ENCODE data around the gene WDR35. TPM values are rescaled to one million over a fixed set of nuclear protein-coding genes. Genes with fewer than 3 reads are reported as not detected.

Gene WDR35
- total RNA-seq, 1 experiment from 2014 or later = 29.4 TPM

GRCh38 chr2:20019747-20020146 is 29.8 kb upstream of the WDR35 start:
- DNase-seq (ENCODE audit: low spot score) = no peak
- TF ChIP-seq EZH2 (IDR thresholded peaks at IDR 0.05; ENCODE audit: borderline replicate concordance, low read depth, low read length, poor library complexity, severe bottlenecking) = no peak
- no peak for TF ChIP-seq CTCF (conservative IDR thresholded peaks at IDR 0.05; ENCODE audit: low read depth, low read length)
- no peaks in the 10 kb centered on the region for H3K4me1 ChIP-seq (ENCODE audit: insufficient read depth, low read length, poor library complexity, severe bottlenecking)
- intact Hi-C loops (cut with micrococcal nuclease; ENCODE audit: unreplicated experiment) = no loop called here
- no peaks in the 10 kb centered on the region for H3K27me3 ChIP-seq (replicated peaks; ENCODE audit: insufficient read depth, low read depth, low read length, poor library complexity)
- H3K9me3 ChIP-seq (ENCODE audit: low read depth, low read length, poor library complexity, severe bottlenecking) = peaks cover 16% of the 10 kb centered on the region
- ChIA-PET POLR2A (ENCODE audit: low non-redundant PET) (no interaction called here), CTCF (no interaction called here)
- H3K27ac ChIP-seq (ENCODE audit: low read depth, low read length, poor library complexity, severe bottlenecking) = no peak overlapping the region
- no peak overlapping the region for H3K4me3 ChIP-seq (ENCODE audit: low read depth, low read length, poor library complexity, severe bottlenecking)
- no TSS peak for BruUV-seq (replicated peaks)
- no peaks in the 10 kb centered on the region for H3K36me3 ChIP-seq (ENCODE audit: insufficient read depth, low read length, poor library complexity, severe bottlenecking)

- H3K36me3 ChIP-seq (ENCODE audit: insufficient read depth, low read length, poor library complexity, severe bottlenecking) = no peaks in the 10 kb centered on the region
- TF ChIP-seq CTCF (conservative IDR thresholded peaks at IDR 0.05; ENCODE audit: low read depth, low read length) (no peak), EZH2 (IDR thresholded peaks at IDR 0.05; ENCODE audit: borderline replicate concordance, low read depth, low read length, poor library complexity, severe bottlenecking) (no peak)
- no peaks in the 10 kb centered on the region for H3K27me3 ChIP-seq (replicated peaks; ENCODE audit: insufficient read depth, low read depth, low read length, poor library complexity)
- ChIA-PET CTCF (no interaction called here), POLR2A (ENCODE audit: low non-redundant PET) (no interaction called here)
- H3K27ac ChIP-seq (ENCODE audit: low read depth, low read length, poor library complexity, severe bottlenecking) = no peak overlapping the region
- no peaks in the 10 kb centered on the region for H3K4me1 ChIP-seq (ENCODE audit: insufficient read depth, low read length, poor library complexity, severe bottlenecking)
- intact Hi-C loops (cut with micrococcal nuclease; ENCODE audit: unreplicated experiment) = no loop called here
- H3K9me3 ChIP-seq (ENCODE audit: low read depth, low read length, poor library complexity, severe bottlenecking) = peaks cover 16% of the 10 kb centered on the region
- no peak overlapping the region for H3K4me3 ChIP-seq (ENCODE audit: low read depth, low read length, poor library complexity, severe bottlenecking)
- DNase-seq (ENCODE audit: low spot score) = no peak
- BruUV-seq (replicated peaks) = no TSS peak
Observed at GRCh38 chr2:20018601-20019152, 28.8 kb upstream of the WDR35 start.

GRCh38 chr2:20016346-20016745 is 26.4 kb upstream of the WDR35 start:
- H3K27me3 ChIP-seq (replicated peaks; ENCODE audit: insufficient read depth, low read depth, low read length, poor library complexity) = no peaks in the 10 kb centered on the region
- CTCF ChIA-PET = interaction anchor here (1.2 kb wide), 1 partner anchor 35 kb away, joined by 9 read pairs; the partner anchor contains the start of gene LAPTM4A
- intact Hi-C loops (cut with micrococcal nuclease; ENCODE audit: unreplicated experiment) = no loop called here
- H3K36me3 ChIP-seq (ENCODE audit: insufficient read depth, low read length, poor library complexity, severe bottlenecking) = no peaks in the 10 kb centered on the region
- H3K4me3 ChIP-seq (ENCODE audit: low read depth, low read length, poor library complexity, severe bottlenecking) = no peak overlapping the region
- no peak overlapping the region for H3K27ac ChIP-seq (ENCODE audit: low read depth, low read length, poor library complexity, severe bottlenecking)
- no peak for TF ChIP-seq EZH2 (IDR thresholded peaks at IDR 0.05; ENCODE audit: borderline replicate concordance, low read depth, low read length, poor library complexity, severe bottlenecking)
- no peak for TF ChIP-seq CTCF (conservative IDR thresholded peaks at IDR 0.05; ENCODE audit: low read depth, low read length)
- DNase-seq (ENCODE audit: low spot score) = no peak
- peaks cover 6% of the 10 kb centered on the region for H3K9me3 ChIP-seq (ENCODE audit: low read depth, low read length, poor library complexity, severe bottlenecking)
- no TSS peak for BruUV-seq (replicated peaks)
- POLR2A ChIA-PET (ENCODE audit: low non-redundant PET) = no interaction called here
- peaks cover 3% of the 10 kb centered on the region for H3K4me1 ChIP-seq (ENCODE audit: insufficient read depth, low read length, poor library complexity, severe bottlenecking)

Measured in A673 (cell line).